HepG2 (cell line): ENCODE results near the gene TAF12. TPM values are rescaled to one million over a fixed set of nuclear protein-coding genes. Genes with fewer than 3 reads are reported as not detected.

ENCODE experiments used
- ATAC-seq: fragments of 200-7000 bp; cut with Tn5 transposase; 3 replicates; pipeline ENCODE4 v1.9.1; 2020; ENCODE audit warnings: mild to moderate bottlenecking, moderate library complexity
- BruUV-seq: library from RNA; stranded (reverse); fragments of 400-500 nt; replicated peaks from 2 replicates; lab custom pipeline; 2021; lab: Mats Ljungman, UMichigan
- CTCF ChIA-PET: fragments of 300-600 bp; formaldehyde crosslinking; extraction: SDS; loops from one replicate; lab custom pipeline; 2021; ENCODE audit warnings: low total read pairs, inconsistent platforms, low intra/inter-chr PET ratio; lab: Yijun Ruan, JAX
- POLR2A ChIA-PET: fragments of 350-600 bp; sonication (Branson Sonifier 250); formaldehyde crosslinking; loops from one replicate; lab custom pipeline; 2020; ENCODE audit warnings: antibody characterized with exemption, inconsistent platforms; lab: Yijun Ruan, JAX
- DNase-seq: peaks from one replicate; pipeline ENCODE4 v3.0.0-alpha.2; 2015; ENCODE audit warnings: low spot score
- FAIRE-seq: peaks from 3 replicates; lab custom pipeline; 2011; peaks lifted over from hg19 to GRCh38; lab: Jason Lieb, UNC
- H2AFZ ChIP-seq: one replicate; pipeline ENCODE4 v1.6.1; 2011; ENCODE audit warnings: low read length, inconsistent platforms
- H3K27ac ChIP-seq: fragments of 300-600 bp; 3 replicates; pipeline ENCODE4 v1.8.0; 2011; ENCODE audit warnings: mixed run types, mild to moderate bottlenecking, mixed read lengths, low read length, inconsistent platforms; ENCODE audit not compliant: insufficient read depth; ENCODE audit errors: extremely low read length
- H3K27me3 ChIP-seq, 2 experiments: fragments of 200-600 bp in 1 of 2; 2 replicates in 1 of 2; 3 replicates in 1 of 2; pipeline versions ENCODE4 v1.6.0 to v1.8.0; 2011; ENCODE audit warnings: low read length in 2 of 2, mild to moderate bottlenecking in 2 of 2, moderate library complexity in 2 of 2, inconsistent platforms in 1 of 2; ENCODE audit not compliant: insufficient read depth in 2 of 2, control insufficient read depth in 1 of 2
- H3K36me3 ChIP-seq, 2 experiments: fragments of 200-600 bp in 1 of 2; replicated peaks in 1 of 2; 2 replicates in 1 of 2; 3 replicates in 1 of 2; pipeline versions ENCODE4 v1.5.1 to v1.8.0; 2011; ENCODE audit warnings: low read length in 2 of 2, inconsistent platforms in 1 of 2; ENCODE audit not compliant: insufficient read depth in 2 of 2, control insufficient read depth in 1 of 2
- H3K4me1 ChIP-seq: 2 replicates; pipeline ENCODE4 v1.5.1; 2012; ENCODE audit warnings: low read length, inconsistent platforms; ENCODE audit not compliant: insufficient read depth
- H3K4me2 ChIP-seq: 2 replicates; pipeline ENCODE4 v1.6.0; 2011; ENCODE audit warnings: low read depth, low read length, inconsistent platforms
- H3K4me3 ChIP-seq, 3 experiments: fragments of 200-600 bp in 1 of 3; sonication (generic), shearing (Covaris generic) in 1 of 3; replicated peaks in 1 of 3; 2 replicates each; pipeline ENCODE4 v1.5.1; 2011 to 2016; ENCODE audit warnings: low read length in 3 of 3, inconsistent platforms in 2 of 3, low read depth in 2 of 3, mild to moderate bottlenecking in 2 of 3, control low read depth in 1 of 3, mixed read lengths in 1 of 3; ENCODE audit not compliant: insufficient read depth in 1 of 3
- H3K79me2 ChIP-seq: one replicate; pipeline ENCODE4 v1.6.1; 2011; ENCODE audit warnings: low read length, inconsistent platforms; ENCODE audit not compliant: insufficient read depth
- H3K9ac ChIP-seq: 2 replicates; pipeline ENCODE4 v1.6.0; 2011; ENCODE audit warnings: mild to moderate bottlenecking, low read depth, low read length, inconsistent platforms; ENCODE audit not compliant: insufficient read depth
- H3K9me3 ChIP-seq: 2 replicates; pipeline ENCODE4 v1.5.1; 2012; ENCODE audit warnings: mild to moderate bottlenecking, low read length
- H4K20me1 ChIP-seq: 2 replicates; pipeline ENCODE4 v1.6.0; 2011; ENCODE audit warnings: inconsistent platforms, mild to moderate bottlenecking, low read length, moderate library complexity; ENCODE audit not compliant: insufficient read depth
- CTCF ChIP-seq: sonication (generic); formaldehyde crosslinking; IDR thresholded peaks from 2 replicates; pipeline ENCODE4 v1.5.0; 2020; ENCODE audit warnings: mild to moderate bottlenecking, missing genetic modification reagents, moderate library complexity
- FOXA3 ChIP-seq: IDR thresholded peaks from 2 replicates; pipeline ENCODE4 v1.6.1; 2016; ENCODE audit warnings: missing genetic modification reagents, missing compliant biosample characterization
- FOXO1 ChIP-seq: sonication (generic); formaldehyde crosslinking; IDR thresholded peaks from 2 replicates; pipeline ENCODE4 v1.4.0; 2020; ENCODE audit warnings: missing genetic modification reagents
- GABPA ChIP-seq, 2 experiments: IDR thresholded peaks; 2 replicates each; pipeline ENCODE4 v1.6.1; 2011 to 2016; ENCODE audit warnings: low read depth in 2 of 2, low read length in 1 of 2, missing biosample characterization in 1 of 2, missing genetic modification characterization in 1 of 2
- GABPB1 ChIP-seq: IDR thresholded peaks from 2 replicates; pipeline ENCODE4 v1.6.1; 2016; ENCODE audit warnings: mild to moderate bottlenecking, missing genetic modification reagents, moderate library complexity, missing compliant biosample characterization
- MTA1 ChIP-seq: sonication (generic); formaldehyde crosslinking; IDR thresholded peaks from 2 replicates; pipeline ENCODE4 v1.4.0; 2020; ENCODE audit warnings: missing genetic modification reagents, mild to moderate bottlenecking, borderline replicate concordance
- MXI1 ChIP-seq: IDR thresholded peaks from 3 replicates; pipeline ENCODE4 v1.6.1; 2012; ENCODE audit warnings: low read depth, low read length, inconsistent platforms, borderline replicate concordance
- PHF21A ChIP-seq: sonication (generic); formaldehyde crosslinking; IDR thresholded peaks from 2 replicates; pipeline ENCODE4 v1.5.0; 2020; ENCODE audit warnings: mild to moderate bottlenecking, missing genetic modification reagents
- RFXANK ChIP-seq: IDR thresholded peaks from 2 replicates; pipeline ENCODE4 v1.6.1; 2016
- SKI ChIP-seq: fragments of 450-650 bp; IDR thresholded peaks from one replicate; pipeline ENCODE4 v1.6.1; 2018; ENCODE audit warnings: mild to moderate bottlenecking; ENCODE audit not compliant: partially characterized antibody
- SP4 ChIP-seq: sonication (generic); formaldehyde crosslinking; IDR thresholded peaks from 2 replicates; pipeline ENCODE4 v1.8.1; 2023; ENCODE audit warnings: mild to moderate bottlenecking, missing genetic modification reagents
- XRCC5 ChIP-seq: fragments of 200-400 bp; formaldehyde crosslinking; optimal IDR thresholded peaks from 2 replicates; pipeline ENCODE3; 2017; ENCODE audit warnings: mild to moderate bottlenecking, low read length
- ZKSCAN5 ChIP-seq: sonication (generic); formaldehyde crosslinking; IDR thresholded peaks from 2 replicates; pipeline ENCODE4 v1.5.1; 2020; ENCODE audit warnings: mild to moderate bottlenecking, missing genetic modification reagents
- ZNF441 ChIP-seq: sonication (generic); formaldehyde crosslinking; IDR thresholded peaks from 2 replicates; pipeline ENCODE4 v1.7.0; 2021; ENCODE audit warnings: missing genetic modification reagents, borderline replicate concordance
- ZNF772 ChIP-seq: sonication (generic); formaldehyde crosslinking; IDR thresholded peaks from 2 replicates; pipeline ENCODE4 v1.5.0; 2020; ENCODE audit warnings: mild to moderate bottlenecking, missing genetic modification reagents
- WGBS: methylation state at CpG from one replicate; pipeline ENCODE4 v1.1.6; 2017; ENCODE audit warnings: low lambda C conversion rate; 5-methylcytosine and 5-hydroxymethylcytosine counted together
- in situ Hi-C: cut with HindIII; loops from 2 replicates; pipeline ENCODE4 v1.10.0; 2017; ENCODE audit warnings: low pct_unique_long_range_greater_than_20kb; ENCODE audit not compliant: extremely low pct_ligation_motif_present
- intact Hi-C: fragments of 100-400 bp; cut with micrococcal nuclease; formaldehyde crosslinking; loops from one replicate; pipeline ENCODE4 v1.10.0; 2022; ENCODE audit not compliant: unreplicated experiment
- polyA plus RNA-seq, 8 experiments: library from polyadenylated mRNA; depleted of rRNA in 3 of 8; stranded (reverse) in 7 of 8; unstranded in 1 of 8; fragments of >200 nt; fragmentation: Illumina TruSeq in 4 of 8; extraction: Trizol in 4 of 8; gene quantifications; 2 replicates each; pipeline versions ENCODE4 v1.2.1 to v1.2.3, GENCODE V29; 2011 to 2016; ENCODE audit warnings: low read depth in 4 of 8, missing spikeins in 1 of 8, mixed read lengths in 1 of 8; ENCODE audit not compliant: insufficient read depth in 1 of 8
- total RNA-seq, 5 experiments: library from RNA; depleted of rRNA; stranded (reverse); fragments of >200 nt; fragmentation: Illumina TruSeq; extraction: Trizol; gene quantifications; 2 replicates each; pipeline ENCODE4 v1.2.3, GENCODE V29; 2016; ENCODE audit warnings: low read depth in 1 of 5
- TF ChIP-seq, protein P1 (sequence below): IDR thresholded peaks from 2 replicates; pipeline ENCODE4 v1.6.1; 2018; ENCODE audit warnings: missing genetic modification reagents
- TF ChIP-seq, protein P2 (sequence below): sonication (generic); formaldehyde crosslinking; IDR thresholded peaks from 2 replicates; pipeline ENCODE4 v1.4.0; 2020; ENCODE audit warnings: missing genetic modification reagents

TAF12 gene
- total and polyA plus RNA-seq, 2 of the 13 experiments (the other 11 are each of a cell fraction or from before 2014, with no cell fraction given) = 16.3 to 17.1 TPM

DNA sequence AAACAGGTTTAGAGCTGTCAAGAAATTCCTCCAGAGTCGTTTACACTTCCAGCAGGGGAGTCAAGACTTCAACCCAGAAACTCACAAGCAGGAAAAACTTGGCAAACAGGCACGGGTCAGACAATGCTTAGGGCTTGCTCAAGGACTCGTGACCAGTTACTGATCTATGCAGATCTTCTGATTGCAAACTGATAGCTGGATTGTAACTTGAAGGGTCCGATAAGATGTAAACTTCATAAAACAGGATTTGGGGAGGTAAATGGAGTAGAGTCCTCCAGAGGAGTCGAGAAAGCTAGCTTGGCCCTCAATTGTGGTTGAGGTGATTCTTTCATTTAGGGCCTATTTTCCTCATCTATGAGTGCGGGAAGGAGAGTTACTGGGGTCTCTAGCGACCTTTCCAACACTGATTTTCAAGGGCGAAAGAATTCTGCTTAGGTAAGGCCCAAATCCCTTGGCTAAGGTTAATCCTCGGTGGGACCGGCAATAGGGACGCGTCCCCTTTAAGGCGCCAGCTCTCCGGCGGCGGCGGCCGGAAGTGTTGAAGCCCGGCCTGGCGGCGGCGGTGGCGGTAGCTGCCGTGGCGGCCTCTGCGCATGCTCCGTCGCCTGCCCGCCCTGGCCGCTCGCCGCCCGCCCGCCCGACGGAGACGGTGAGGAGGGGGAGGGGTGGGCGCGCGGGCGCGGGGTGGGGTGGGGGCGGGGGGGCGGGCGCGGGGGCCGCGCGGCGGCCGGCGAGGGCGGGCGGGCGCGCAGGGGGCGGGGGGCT, 25.5 kb upstream of the TAF12 start, which contains the start of gene GMEB1:
GMEB1 (plus strand) TSS at position 594 of the 765 bp plus-strand sequence. CDS start 14,829 bp downstream, outside the sequence.
- in situ Hi-C loops (no loop called here), intact Hi-C loops (loop anchor here (5.0 kb wide), 1 partner anchor 69 kb away; the partner anchor contains the start of gene YTHDF2)
- Histone ChIP-seq H3K4me2 (peak within 1 kb of the TSS; percentile 99), H3K9me3 (no peaks in the 10 kb centered on the region), H3K27ac (peak within 1 kb of the TSS; percentile 97), H3K36me3 (no peaks in the 10 kb centered on the region; a peak in 1 of 5 replicates), H3K4me1 (peaks cover 39% of the 10 kb centered on the region), H3K9ac (peak within 1 kb of the TSS; percentile 94), H3K79me2 (peaks cover 6% of the 10 kb centered on the region), H4K20me1 (no peaks in the 10 kb centered on the region), H2AFZ (peak within 1 kb of the TSS; percentile 100), H3K27me3 (peaks cover 0 to 4% of the 10 kb centered on the region in 2 experiments; a peak in 2 of 5 replicates), H3K4me3 (peak within 1 kb of the TSS; percentile 81 to 97 (median 92))
- BruUV-seq = TSS peak; percentile 92
- DNase-seq (peak; percentile 73), ATAC-seq (peak; percentile 80), FAIRE-seq (peak; percentile 76)
- WGBS = 0% methylated on average over 6 of the region's 57 CpGs
- CTCF ChIA-PET = no interaction called here
- POLR2A ChIA-PET = interaction anchor here (0.6 to 4.4 kb wide), 11 partner anchors 9 to 163 kb away, joined by 3 to 115 read pairs (median 5); partner anchors contain the start of genes RCC1, RNU11, TAF12 and YTHDF2
- peak; percentile 92 for TF ChIP-seq ZKSCAN5 (CRISPR knock-in tag)
- no peak for TF ChIP-seq FOXA3 (CRISPR knock-in tag)
- TF ChIP-seq RFXANK (CRISPR knock-in tag) = 0 out of 2 replicates have a peak, but pooled peaks have one; percentile 48
- TF ChIP-seq XRCC5 = no peak
- no peak for TF ChIP-seq PHF21A (CRISPR knock-in tag)
- no peak for TF ChIP-seq ZNF772 (CRISPR knock-in tag)
- TF ChIP-seq MTA1 (CRISPR knock-in tag) = no peak
- no peak for TF ChIP-seq FOXO1 (CRISPR knock-in tag)
- TF ChIP-seq GABPB1 (CRISPR knock-in tag) = peak; percentile 89
- TF ChIP-seq, protein P1, sequence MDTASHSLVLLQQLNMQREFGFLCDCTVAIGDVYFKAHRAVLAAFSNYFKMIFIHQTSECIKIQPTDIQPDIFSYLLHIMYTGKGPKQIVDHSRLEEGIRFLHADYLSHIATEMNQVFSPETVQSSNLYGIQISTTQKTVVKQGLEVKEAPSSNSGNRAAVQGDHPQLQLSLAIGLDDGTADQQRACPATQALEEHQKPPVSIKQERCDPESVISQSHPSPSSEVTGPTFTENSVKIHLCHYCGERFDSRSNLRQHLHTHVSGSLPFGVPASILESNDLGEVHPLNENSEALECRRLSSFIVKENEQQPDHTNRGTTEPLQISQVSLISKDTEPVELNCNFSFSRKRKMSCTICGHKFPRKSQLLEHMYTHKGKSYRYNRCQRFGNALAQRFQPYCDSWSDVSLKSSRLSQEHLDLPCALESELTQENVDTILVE = peak; percentile 83; the same call in 1 of the 2 replicates
- peak; percentile 48; the same call in 1 of the 2 replicates for TF ChIP-seq SP4
- TF ChIP-seq ZNF441 (CRISPR knock-in tag) = peak; percentile 23; the same call in 1 of the 2 replicates
- peak; percentile 36 for TF ChIP-seq SKI
- TF ChIP-seq GABPA (IDR thresholded peaks at IDR 0.05; ENCODE audit: low read depth, low read length) = peak; percentile 66
- peak; percentile 81 for TF ChIP-seq GABPA (CRISPR knock-in tag; IDR thresholded peaks at IDR 0.05; ENCODE audit: low read depth)
- no peak for TF ChIP-seq CTCF (CRISPR knock-in tag)
- TF ChIP-seq, protein P2, sequence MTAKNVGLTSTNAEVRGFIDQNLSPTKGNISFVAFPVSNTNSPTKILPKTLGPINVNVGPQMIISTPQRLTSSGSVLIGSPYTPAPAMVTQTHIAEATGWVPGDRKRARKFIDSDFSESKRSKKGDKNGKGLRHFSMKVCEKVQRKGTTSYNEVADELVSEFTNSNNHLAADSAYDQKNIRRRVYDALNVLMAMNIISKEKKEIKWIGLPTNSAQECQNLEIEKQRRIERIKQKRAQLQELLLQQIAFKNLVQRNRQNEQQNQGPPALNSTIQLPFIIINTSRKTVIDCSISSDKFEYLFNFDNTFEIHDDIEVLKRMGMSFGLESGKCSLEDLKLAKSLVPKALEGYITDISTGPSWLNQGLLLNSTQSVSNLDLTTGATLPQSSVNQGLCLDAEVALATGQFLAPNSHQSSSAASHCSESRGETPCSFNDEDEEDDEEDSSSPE (CRISPR knock-in tag) = peak; percentile 41; the same call in 1 of the 2 replicates
- peak; percentile 8; the same call in 1 of the 3 replicates for TF ChIP-seq MXI1
